Smooth muscle cell (in vitro differentiated cells): ENCODE data around the gene NXN. TPM values are rescaled to one million over a fixed set of nuclear protein-coding genes. Genes with fewer than 3 reads are reported as not detected.

Experiments used
- DNase-seq: peaks from one replicate; lab custom pipeline; 2025; ENCODE audit not compliant: unreplicated experiment; lab: John Stamatoyannopoulos, UW
- H2AFZ ChIP-seq: fragments of 200-600 bp; sonication (generic); 2 replicates; pipeline ENCODE4 v1.6.0; 2016; ENCODE audit warnings: antibody characterized with exemption, low read depth, mild to moderate bottlenecking
- H3F3A ChIP-seq: fragments of 200-600 bp; sonication (generic); 2 replicates; pipeline ENCODE4 v1.6.0; 2017; ENCODE audit warnings: antibody characterized with exemption, low read depth
- H3K27ac ChIP-seq: fragments of 200-600 bp; sonication (generic); 2 replicates; pipeline ENCODE4 v1.5.1; 2016; ENCODE audit warnings: low read depth, mild to moderate bottlenecking
- H3K27me3 ChIP-seq: fragments of 200-600 bp; sonication (generic); 2 replicates; pipeline ENCODE4 v1.6.1; 2016; ENCODE audit warnings: low read depth, mild to moderate bottlenecking
- H3K36me3 ChIP-seq: fragments of 200-600 bp; sonication (generic); 2 replicates; pipeline ENCODE4 v1.5.1; 2016; ENCODE audit warnings: low read depth
- H3K4me1 ChIP-seq: fragments of 200-600 bp; sonication (generic); 2 replicates; pipeline ENCODE4 v1.5.1; 2016; ENCODE audit warnings: low read depth
- H3K4me2 ChIP-seq: fragments of 200-600 bp; sonication (generic); 2 replicates; pipeline ENCODE4 v1.6.0; 2016; ENCODE audit warnings: mild to moderate bottlenecking
- H3K4me3 ChIP-seq: fragments of 200-600 bp; sonication (generic); 2 replicates; pipeline ENCODE4 v1.5.1; 2016; ENCODE audit warnings: mild to moderate bottlenecking
- H3K79me2 ChIP-seq: fragments of 200-600 bp; sonication (generic); 2 replicates; pipeline ENCODE4 v1.6.0; 2016; ENCODE audit warnings: low read depth, mild to moderate bottlenecking
- H3K9ac ChIP-seq: fragments of 200-600 bp; sonication (generic); 2 replicates; pipeline ENCODE4 v1.6.0; 2016; ENCODE audit warnings: low read depth
- H3K9me3 ChIP-seq: fragments of 200-600 bp; sonication (generic); replicated peaks from 2 replicates; pipeline ENCODE4 v1.5.1; 2016; ENCODE audit warnings: low read depth
- H4K20me1 ChIP-seq: fragments of 200-600 bp; sonication (generic); 2 replicates; pipeline ENCODE4 v1.6.0; 2016; ENCODE audit warnings: low read depth
- CTCF ChIP-seq: fragments of 200-600 bp; sonication (generic); IDR thresholded peaks from 2 replicates; pipeline ENCODE4 v1.5.1; 2017; ENCODE audit warnings: borderline replicate concordance, mild to moderate bottlenecking, antibody characterized with exemption; ENCODE audit not compliant: insufficient read depth, poor library complexity, severe bottlenecking
- WGBS: methylation state at CpG from one replicate; pipeline ENCODE4 v1.1.7; 2016; ENCODE audit warnings: low lambda C conversion rate; 5-methylcytosine and 5-hydroxymethylcytosine counted together
- polyA plus RNA-seq: library from polyadenylated mRNA; unstranded; fragments of >200 nt; fragmentation: Nextera tagmentation; extraction: Ambion mirVana; gene quantifications from 2 replicates; pipeline ENCODE4 v1.2.1, GENCODE V29; 2016
- total RNA-seq: library from RNA; depleted of rRNA; stranded (reverse); fragments of >200 nt; gene quantifications from 2 replicates; pipeline ENCODE4 v1.2.3, GENCODE V29; 2014

The NXN gene
- total and polyA plus RNA-seq, 2 experiments from 2014 or later: 58.3 to 78.6 TPM

- Histone ChIP-seq H3K4me2 (peak overlapping the region; percentile 16), H3K9ac (peak overlapping the region; percentile 45), H3K4me3 (no peak overlapping the region), H3K27ac (peak overlapping the region; percentile 74), H3K79me2 (peaks cover 93% of the 10 kb centered on the region), H3K4me1 (peaks cover 17% of the 10 kb centered on the region), H3K27me3 (no peaks in the 10 kb centered on the region), H3K9me3 (no peaks in the 10 kb centered on the region), H3F3A (peaks cover 10% of the 10 kb centered on the region), H3K36me3 (no peaks in the 10 kb centered on the region), H4K20me1 (peaks cover 65% of the 10 kb centered on the region), H2AFZ (no peak overlapping the region)
- TF ChIP-seq CTCF: no peak
- 60% methylated on average over 18 of the region's 18 CpGs for WGBS
- no peak for DNase-seq
Observed at GRCh38 chr17:901191-901950, 78.2 kb downstream of the NXN start.

GRCh38 chr17:900336-900934 lies 79.1 kb downstream of the NXN start:
- DNase-seq: no peak
- H3K27ac ChIP-seq: no peak overlapping the region
- TF ChIP-seq CTCF: no peak
- no peaks in the 10 kb centered on the region for H3K9me3 ChIP-seq
- peaks cover 90% of the 10 kb centered on the region for H3K79me2 ChIP-seq
- H3K4me2 ChIP-seq: no peak overlapping the region
- peaks cover 71% of the 10 kb centered on the region for H4K20me1 ChIP-seq
- H3K4me1 ChIP-seq: peaks cover 17% of the 10 kb centered on the region
- no peak overlapping the region for H3K9ac ChIP-seq
- no peaks in the 10 kb centered on the region for H3K36me3 ChIP-seq
- 56% methylated on average over 5 of the region's 5 CpGs for WGBS
- no peaks in the 10 kb centered on the region for H3K27me3 ChIP-seq
- H2AFZ ChIP-seq: no peak overlapping the region
- H3K4me3 ChIP-seq: no peak overlapping the region
- peaks cover 10% of the 10 kb centered on the region for H3F3A ChIP-seq

GRCh38 chr17:897970-898619 lies 81.5 kb downstream of the NXN start:
- 83% methylated on average over 10 of the region's 10 CpGs for WGBS
- no peak overlapping the region for H3K27ac ChIP-seq
- TF ChIP-seq CTCF: no peak
- H3K36me3 ChIP-seq: no peaks in the 10 kb centered on the region
- no peaks in the 10 kb centered on the region for H3K9me3 ChIP-seq
- no peak overlapping the region for H2AFZ ChIP-seq
- no peak for DNase-seq
- peaks cover 85% of the 10 kb centered on the region for H3K79me2 ChIP-seq
- no peak overlapping the region for H3K9ac ChIP-seq
- H4K20me1 ChIP-seq: peaks cover 77% of the 10 kb centered on the region
- H3F3A ChIP-seq: peaks cover 6% of the 10 kb centered on the region
- no peaks in the 10 kb centered on the region for H3K27me3 ChIP-seq
- no peak overlapping the region for H3K4me2 ChIP-seq
- H3K4me1 ChIP-seq: peaks cover 4% of the 10 kb centered on the region
- H3K4me3 ChIP-seq: no peak overlapping the region
